Stimulated activated CD4-positive, alpha-beta T cell treated with anti-CD3 and anti-CD28 coated beads, Interleukin-15, amount 100 ng/mL, for 1 hour (primary cell): Measurements from ENCODE around the gene GRAP2.
A peak's percentile ranks its signal among the peaks of the same experiment; 100 is the strongest.
"Not testable (repeated sequence)": the region's sequence is repeated elsewhere in the genome, so short reads cannot be mapped to it uniquely, and the experiment has no call there.

Source experiments
- DNase-seq, 2 donors: peaks; one replicate each; pipeline ENCODE4 v3.0.0-alpha.2; 2020; ENCODE audit warnings: low read depth in 1 of 2, low spot score in 1 of 2

The GRAP2 gene

DNA sequence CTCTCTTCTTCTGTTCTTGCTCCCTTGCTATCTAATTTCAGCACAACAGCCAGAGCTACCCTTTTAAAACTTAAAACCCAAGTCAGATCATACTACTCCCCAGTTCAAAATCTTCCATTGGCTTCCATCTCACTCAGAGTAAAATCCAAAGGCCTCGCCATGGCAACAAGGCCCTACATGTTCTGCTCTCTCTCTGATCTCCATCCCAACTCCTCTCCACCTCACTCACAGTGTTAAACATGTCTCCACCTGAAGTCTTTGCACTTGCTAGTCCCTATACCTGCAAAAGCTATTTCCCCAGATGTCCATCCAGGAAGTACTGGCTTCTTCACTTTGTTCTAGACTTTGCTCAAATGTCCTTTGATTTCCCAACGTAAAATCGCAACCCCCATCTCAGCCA is 3.0 kb upstream of the GRAP2 start:
- no peak for DNase-seq

DNA sequence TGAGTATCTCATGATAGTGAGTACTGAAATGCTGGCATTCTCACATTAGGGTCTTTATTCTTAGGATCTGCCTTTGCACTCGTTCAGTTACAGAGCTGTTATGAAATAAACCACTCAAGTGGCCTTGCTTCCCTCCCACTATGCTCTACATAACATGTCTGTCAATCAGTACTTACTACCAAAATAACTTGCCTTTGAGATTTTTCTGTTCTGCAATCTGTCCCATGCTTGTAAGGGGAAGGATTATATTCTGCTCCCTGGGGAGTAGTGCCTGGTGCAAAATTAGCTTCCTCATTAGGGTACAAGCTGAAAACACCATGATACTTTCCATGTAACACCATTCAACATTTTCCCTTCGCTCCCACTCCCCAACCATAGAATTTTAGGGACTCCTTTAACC is 1.9 kb upstream of the GRAP2 start:
- no peak for DNase-seq

DNA sequence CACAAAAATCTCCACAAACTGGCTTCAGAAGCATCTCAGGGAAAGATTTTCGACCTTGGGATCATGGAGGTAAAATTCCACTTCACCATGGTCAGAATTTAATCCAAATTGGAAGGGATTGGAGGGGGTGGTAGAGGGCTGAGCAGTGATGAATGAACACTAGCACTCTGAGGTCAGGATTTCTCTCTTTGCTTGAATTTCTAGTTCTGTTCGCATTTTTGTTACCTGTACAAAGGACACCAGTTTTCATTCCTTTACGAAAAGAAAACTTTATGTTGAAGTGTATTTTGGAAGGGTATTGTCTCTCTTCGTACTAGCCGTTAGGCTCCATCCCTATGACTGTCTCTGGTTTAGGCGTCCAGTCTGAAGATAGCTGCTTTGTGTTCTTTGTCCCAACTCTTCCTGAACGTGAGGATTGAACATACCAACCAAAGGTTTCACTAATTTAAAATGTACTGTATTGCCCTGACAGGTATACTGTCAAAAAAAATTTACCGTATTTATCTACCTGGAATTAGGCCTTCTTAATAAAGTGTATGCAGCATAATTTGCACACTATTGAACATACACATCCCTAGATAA is 772 bp downstream of the GRAP2 start:
- DNase-seq = no peak

DNA sequence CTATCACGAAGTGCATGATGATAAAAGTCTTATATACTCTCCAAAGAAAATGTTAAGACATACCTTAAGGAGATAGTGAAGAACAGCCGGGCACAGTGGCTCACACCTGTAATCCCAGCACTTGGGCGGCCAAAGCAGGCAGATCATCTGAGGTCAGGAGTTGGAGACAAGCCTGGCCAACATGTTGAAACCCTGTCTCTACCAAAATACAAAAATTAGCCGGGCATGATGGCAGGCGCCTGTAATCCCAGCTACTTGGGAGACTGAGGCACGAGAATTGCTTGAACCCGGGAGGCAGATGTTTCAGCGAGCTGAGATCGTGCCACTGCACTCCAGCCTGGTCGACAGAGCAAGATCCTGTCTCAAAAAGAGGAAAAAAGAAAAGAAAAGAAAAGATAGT is 3.1 kb downstream of the GRAP2 start:
- DNase-seq = not testable (repeated sequence)

DNA sequence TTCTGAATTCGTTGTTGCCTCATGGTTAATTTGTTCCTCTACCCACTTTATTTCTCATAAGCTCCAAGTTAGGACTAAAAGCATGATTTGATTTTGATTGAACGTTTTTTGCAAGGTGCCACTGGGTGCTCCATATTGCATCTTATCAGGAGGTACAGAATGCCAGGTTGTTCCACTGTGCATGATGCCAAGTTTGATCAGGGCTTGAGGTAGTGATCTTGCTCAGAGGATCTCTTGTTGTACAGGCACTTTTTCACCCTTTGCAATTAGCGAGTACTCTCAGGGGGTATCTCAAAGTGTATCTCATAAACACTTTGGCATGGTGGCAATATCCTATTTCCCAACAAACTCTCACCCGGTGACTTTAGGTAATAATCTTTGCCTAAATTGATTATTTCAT is 4.0 kb downstream of the GRAP2 start:
- DNase-seq = no peak

DNA sequence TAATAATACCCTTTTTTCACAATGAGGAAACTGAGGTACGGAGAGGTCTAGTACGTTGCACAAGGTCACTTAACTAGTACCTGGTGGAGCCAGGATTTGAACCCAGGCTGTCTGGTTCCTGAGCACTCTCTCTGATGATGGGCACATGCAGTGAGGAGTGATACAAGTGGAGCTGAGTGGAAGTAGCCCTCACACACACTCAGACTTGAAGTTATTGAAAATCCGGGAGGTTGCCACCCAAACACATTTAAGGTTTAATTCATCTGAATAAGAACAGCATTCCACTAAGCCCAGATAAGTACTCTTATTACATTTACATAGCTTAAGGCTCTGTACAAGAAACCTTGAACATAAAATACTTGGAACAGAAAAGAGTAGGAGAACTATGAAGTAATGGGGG is 4.8 kb downstream of the GRAP2 start:
- no peak for DNase-seq

DNA sequence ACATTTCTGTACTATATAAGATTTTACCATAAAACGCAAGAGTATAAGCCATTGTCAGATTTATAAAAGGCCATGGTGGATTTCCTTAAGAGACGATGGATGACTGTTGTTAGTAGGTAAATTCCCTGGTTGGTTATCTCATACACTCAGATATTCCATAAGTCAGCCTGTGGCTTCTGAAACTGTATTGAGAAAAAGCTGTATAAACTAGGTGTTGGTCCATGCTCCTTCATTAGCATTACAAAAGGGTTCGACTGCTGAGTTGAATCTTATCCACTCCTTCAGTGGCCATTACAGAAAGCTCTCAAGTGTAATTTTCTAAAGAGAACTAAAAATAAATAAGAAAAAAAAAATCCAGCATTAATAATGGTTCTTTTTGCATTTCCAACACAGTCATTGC is 5.3 kb downstream of the GRAP2 start:
- no peak for DNase-seq

DNA sequence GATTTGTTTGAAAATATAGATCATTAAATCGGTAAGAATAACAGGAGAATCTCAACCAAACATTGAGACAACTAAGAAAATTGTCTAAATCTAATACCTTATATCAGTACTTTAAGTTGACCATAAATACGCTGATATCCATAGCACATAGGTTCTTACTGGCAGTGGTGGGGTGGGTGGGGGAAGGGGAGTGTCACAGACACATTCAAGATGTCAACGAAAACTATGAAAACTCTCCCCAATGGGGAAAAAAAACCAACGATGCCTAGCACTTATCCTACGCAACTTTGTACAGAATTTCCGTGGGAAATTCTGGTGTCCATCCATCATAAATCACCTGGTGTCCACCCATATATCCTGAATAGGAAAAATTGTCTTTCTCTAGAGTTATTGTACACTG is 6.2 kb downstream of the GRAP2 start:
- no peak for DNase-seq

DNA sequence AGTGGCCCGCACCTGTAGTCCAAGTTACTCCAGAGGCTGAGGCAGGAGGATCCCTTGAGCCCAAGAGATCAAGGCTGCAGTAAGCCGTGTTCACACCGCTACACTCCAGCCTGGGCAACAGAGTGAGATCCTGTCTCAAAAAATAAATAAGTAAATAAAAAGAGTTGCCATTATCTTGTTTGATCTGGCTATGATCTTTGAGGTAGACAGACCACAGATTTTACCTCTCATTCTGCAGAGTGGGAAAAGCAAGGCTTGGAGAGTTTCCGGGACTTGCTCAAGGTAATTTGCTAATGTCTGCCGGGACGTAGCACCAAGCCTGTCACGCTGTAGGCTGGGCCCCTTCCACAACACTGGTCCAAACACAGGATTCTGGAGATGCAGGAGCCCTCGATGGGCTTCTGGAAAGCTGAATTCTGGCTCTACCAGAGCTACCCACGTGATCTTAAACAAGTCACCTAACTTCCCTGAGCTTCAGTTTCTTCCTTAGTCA is 6.8 kb downstream of the GRAP2 start:
- no peak for DNase-seq

DNA sequence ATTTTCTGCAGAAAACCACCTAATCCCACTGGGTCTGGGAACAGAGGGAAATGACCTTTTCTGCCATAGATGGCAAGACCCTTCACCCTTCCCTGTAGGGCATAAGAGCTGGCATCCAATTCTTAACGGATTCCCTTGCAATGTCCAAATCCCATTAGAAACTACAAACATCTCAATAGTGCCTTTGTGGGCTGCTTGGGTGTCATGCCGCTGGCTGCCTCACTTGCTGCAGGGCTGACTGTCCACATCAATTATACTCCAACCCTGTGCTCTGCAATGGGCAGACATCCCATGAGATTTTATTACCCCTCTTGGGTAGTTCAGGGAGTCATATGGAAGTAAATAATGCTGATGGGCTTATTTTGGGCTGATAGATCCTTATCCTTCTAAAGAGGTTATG is 7.3 kb downstream of the GRAP2 start:
- no peak for DNase-seq

DNA sequence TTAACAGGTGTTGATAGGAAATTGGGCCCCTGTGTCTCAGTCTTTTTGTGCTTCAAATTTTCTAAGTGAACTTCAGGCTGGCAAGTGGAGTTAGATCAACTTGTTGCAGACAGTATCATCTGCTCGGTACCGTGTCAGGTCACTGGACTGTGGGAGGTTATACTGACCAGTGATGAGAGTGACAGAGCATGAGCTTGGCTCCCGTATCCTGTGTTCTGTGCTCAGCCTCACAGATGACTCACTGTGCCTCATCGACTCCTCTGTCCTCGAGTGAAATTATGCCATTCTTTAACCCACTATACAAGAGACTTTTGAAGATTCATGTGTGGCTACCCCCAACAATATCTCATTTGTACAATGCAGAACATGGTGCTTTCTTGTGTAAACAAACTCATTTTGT is 7.9 kb downstream of the GRAP2 start:
- DNase-seq = no peak

DNA sequence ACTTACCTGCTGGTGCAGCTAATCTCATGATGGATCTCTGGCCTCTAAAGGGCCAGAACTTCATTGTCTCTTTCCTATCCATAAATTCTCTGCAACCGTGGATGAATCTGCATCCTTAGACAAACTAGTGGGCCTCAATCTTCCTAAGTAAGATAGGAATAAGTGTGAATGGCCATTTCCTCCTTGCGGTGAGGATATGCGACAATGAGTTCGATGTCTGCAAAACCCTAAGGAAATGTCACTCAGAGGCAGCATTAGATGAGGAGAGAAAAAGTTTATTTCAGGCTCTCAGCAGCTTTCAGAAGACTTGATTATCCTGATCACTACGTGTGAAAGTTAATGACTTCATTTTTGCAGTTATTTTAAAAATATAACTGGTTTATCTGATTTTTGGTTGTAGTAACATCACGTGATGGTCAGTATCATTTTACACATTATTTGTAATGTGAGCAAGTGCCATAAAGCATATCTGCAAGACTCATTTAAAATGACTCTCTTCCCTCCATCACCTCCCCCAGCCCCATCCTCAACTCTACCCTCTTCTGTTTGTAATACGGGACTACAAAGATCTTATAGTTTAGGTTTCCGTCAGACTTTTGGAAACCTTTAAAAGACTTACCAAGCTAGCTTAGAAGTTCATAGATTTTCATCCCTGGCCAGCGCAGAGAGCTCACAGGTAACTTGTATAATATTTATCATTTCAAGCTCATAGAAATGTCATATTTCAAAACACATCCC is 10.2 kb downstream of the GRAP2 start:
- no peak for DNase-seq

DNA sequence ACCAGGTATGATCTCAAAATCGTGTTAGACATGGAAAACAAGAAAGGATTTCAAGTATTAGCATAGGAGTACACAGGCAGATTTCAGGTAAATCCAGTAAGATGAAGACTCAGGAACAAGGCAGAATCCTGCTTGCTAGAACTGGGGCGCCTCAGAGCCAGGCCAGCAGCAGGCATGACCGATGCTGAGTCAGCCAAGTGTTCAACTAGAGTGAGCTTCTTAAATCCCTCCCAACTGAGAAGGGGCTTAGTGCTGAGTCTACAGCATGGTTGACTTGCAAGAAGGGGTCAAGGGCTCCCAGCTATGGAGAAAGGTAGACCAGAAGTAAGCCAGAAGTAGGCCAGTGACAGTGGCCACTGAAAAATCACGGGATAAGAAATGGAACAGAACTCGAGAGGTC is 12.4 kb downstream of the GRAP2 start:
- DNase-seq = no peak

DNA sequence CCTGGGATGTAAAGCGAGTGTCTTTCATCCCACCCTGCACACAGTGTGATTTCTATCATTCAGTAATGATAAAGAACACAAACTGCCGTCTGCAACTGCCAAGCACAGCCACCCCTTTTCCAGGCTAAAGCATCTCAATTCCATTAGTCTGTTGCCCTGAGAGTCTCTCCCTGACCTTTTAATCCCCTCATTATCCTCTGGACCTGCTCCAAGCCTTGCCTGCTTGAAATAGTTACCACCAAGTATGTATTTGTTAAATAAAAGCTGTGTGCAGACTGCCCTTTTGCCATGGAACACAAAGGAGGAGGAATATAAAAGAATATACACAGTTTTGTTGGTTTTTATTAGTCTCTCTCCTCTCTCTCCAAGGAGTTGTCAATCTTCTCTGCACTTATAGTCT is 13.0 kb downstream of the GRAP2 start:
- DNase-seq = no peak

DNA sequence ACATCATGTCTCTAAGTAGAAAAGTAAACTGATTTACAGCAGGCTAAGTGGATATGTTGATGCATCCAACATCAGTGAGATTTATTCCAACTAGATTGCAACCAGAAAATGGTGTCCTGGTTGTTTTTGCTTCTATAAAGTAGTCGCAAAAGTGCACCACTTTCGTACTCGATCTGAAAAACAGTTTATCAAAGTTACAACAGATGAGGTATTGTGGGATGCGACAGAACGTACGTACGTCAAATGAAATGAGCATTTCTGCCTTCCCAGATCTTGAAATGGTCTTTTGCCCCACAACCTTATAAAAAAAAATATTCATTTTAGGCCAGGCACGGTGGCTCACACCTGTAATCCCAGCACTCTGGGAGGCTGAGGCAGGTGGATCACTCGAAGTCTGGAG is 13.7 kb downstream of the GRAP2 start:
- DNase-seq = no peak

DNA sequence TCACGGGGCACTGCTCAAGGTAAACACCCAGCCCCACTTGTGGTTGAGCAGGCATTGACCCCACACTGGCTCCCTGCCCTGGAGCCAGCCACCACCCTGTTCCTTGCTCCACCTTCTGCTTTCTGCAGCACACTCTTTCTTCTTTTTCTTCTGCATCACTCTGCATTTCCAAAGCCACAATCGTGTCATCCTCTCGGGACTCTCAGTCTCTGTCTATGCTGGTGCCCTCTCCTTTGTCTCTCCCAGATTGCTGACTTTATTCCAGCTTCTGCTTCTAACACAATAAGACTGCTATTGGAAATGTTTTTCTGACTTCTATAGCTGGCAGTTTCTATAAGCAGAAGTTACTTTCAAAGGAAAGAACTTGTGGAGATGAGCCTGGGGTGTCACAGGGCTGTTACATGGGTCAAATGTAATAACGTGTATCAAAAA is 14.4 kb downstream of the GRAP2 start:
- no peak for DNase-seq

DNA sequence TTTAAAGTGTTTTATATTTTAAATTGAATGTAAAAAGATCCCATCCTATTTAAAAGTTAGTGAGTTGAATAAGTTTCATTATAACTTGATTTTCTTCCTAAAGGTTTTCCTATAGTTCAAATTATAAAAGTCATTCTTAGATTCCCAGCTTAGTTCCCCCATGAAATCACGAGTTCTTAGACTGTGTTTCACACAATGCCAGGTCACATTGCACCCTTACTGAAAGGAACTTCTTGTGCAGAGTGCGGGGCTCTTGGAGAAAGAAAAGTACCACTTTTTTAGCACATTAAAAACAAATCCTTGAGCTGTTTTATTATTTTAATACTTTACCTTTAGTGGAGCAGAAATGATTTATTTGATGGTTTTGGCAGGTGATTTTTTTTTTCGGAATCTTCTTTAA is 15.6 kb downstream of the GRAP2 start:
- DNase-seq = no peak

DNA sequence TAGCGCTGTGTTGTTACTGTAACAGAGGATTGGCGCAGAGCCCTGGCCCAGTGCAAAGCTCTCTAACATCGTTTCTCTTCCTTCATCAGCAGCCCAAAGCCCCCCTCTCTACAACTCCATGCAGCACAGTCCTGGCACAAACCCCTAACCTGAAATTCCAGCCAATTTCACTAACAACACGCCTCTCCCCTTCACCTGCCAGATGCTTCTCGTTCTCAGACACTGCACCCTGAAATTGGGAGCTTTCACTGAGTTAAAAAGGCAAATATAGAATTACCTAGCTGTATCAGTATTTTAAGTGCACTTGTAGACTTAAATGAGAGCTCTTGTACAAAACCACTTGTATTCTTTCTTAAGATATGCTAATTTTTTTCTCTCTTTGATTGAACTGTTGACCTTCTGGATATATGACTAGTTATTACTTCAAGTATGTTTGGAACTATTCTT is 16.3 kb downstream of the GRAP2 start:
- DNase-seq = no peak

DNA sequence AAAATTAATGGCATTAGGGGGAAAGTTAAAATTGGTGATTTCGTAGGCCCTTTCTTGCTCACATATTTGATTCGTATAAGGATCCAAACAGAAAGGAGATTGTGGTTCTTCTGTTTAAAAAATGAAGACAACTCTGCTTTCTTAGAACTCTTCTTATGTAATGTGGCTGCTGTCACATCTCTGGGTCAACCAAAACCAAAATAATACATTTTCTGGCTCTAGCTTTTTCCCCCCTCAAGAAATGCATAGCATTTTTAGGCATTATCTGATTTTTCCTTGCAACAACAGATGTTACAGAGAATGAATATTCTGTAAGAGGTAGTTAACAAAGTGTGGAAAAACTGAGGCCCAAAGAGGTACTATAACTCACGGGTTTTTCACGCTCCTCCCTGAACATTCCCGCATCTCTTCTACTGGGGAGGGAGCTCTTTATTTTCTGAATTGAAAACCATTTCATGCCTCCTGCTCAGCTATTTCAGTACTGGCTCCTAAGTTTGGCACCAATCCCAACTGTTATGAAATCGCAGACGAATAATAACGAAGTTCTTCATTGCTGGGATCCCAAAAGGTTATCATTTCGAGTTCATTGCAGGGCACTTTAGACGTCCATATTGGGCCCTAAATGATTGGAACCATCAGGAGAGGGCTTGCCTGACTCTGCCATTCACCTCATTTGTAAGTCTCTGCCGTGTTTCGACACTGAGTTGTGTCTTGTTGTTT is 17.1 kb downstream of the GRAP2 start:
- no peak for DNase-seq

DNA sequence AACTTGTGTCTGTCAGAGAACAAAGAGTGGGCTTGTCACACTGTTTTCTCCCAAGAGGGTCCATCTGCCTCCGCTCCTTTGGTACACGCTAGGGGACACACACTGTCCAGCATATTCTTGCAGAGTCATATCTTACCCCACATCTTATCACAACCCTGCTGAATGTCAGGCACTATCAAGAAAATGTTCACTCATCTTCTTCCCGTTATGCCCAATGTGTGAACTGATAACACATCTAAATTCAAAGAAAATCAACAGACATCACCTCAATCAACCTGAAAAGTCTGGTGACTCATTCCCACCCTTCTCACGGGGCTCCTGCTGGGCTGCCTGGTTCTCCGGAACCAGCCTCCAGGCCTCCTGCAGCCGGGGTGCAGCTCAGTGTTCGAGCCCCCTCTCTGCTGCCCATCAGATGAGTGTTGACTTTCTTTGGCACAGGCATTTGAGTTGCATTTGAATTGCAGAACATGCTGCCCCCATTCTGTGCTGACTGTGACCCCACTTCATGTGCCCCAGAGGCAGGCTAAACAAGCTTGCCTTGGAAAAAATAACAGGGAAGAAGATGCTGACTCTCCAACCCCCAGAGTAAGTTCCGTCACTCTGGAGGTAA is 19.4 kb downstream of the GRAP2 start:
- peak; percentile 34 to 45 for DNase-seq

DNA sequence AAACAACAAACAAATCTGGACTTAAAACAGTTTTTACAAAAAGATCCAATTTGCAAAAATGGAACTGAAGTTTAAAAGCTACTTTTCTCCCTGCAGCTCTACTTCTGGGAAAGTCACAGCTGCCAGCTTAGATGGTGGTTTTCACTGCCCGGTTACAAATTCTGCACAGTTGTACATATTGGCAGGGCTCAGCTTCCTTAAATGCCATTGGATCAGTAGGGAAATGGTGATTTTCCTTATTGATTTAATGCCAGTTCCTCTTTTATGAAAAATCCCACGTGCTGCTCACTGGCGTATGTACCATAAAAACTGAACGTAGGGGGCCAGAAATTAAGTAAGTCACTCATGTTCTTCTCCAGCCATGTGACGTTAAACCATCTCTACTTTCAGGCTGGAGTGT is 22.8 kb downstream of the GRAP2 start:
- no peak for DNase-seq

DNA sequence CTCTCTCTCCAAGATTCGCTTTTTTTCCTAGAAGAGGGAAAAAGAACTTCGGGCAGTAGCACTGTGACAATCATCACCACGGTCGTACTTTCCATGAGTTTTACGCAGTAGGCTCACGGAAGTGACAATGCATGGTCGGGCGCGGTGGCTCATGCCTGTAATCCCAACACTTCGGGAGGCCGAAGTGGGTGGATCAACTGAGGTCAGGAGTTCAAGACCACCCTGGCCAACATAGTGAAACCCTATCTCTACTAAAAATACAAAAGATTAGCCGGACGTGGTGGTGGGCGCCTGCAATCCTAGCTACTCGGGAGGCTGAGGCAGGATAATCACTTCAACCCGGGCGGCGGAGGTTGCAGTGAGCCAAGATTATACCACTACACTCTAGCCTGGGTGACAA is 23.4 kb downstream of the GRAP2 start:
- no peak for DNase-seq
